Measurements from ENCODE around the gene MTOR. TPM values are rescaled to one million over a fixed set of nuclear protein-coding genes. Genes with fewer than 3 reads are reported as not detected.

MTOR gene
- total and polyA plus RNA-seq, 2 of the 8 experiments (the other 6 are each of a cell fraction or from before 2014, with no cell fraction given): 44.2 to 76.8 TPM

- H4K91ac ChIP-seq (replicated peaks; ENCODE audit: insufficient read length, low read length): no peak overlapping the region
- no peak overlapping the region for H2BK20ac ChIP-seq (ENCODE audit: low read length)
- TF ChIP-seq MAFK (IDR thresholded peaks at IDR 0.05; ENCODE audit: low read depth, low read length) (no peak), RBBP5 (IDR thresholded peaks at IDR 0.05; ENCODE audit: borderline replicate concordance, low read depth, low read length) (no peak), MAX (IDR thresholded peaks at IDR 0.05) (no peak), SUZ12 (IDR thresholded peaks at IDR 0.05; ENCODE audit: low read length) (no peak), TAF1 (IDR thresholded peaks at IDR 0.05; ENCODE audit: low read depth, low read length) (no peak)
Measured at GRCh38 chr1:11067716-11068599, 194.4 kb downstream of the MTOR start.

More at GRCh38 chr1:11067716-11068599, 194.4 kb downstream of the MTOR start:
- ChIA-PET CTCF (ENCODE audit: partially characterized antibody) (interaction anchor here (1.1 to 8.6 kb wide), 3 partner anchors 10 to 34 kb away, joined by 3 to 58 read pairs (median 46); no protein-coding TSS in a partner anchor), POLR2A (ENCODE audit: partially characterized antibody) (interaction anchor here (1.0 to 3.8 kb wide), 5 partner anchors 9 to 26 kb away, joined by 3 to 18 read pairs (median 4); no protein-coding TSS in a partner anchor)
- no peak overlapping the region for H2AFZ ChIP-seq (ENCODE audit: low read length)
- no peak overlapping the region for H3K14ac ChIP-seq (ENCODE audit: insufficient read length)
- no peak overlapping the region for H2BK5ac ChIP-seq (ENCODE audit: low read depth, low read length)
- DNase-seq (ENCODE audit: low read depth in 1 of 2, low spot score in 2 of 2) (no peak), FAIRE-seq (no peak)
- H3K79me1 ChIP-seq (ENCODE audit: low read depth, low read length): no peaks in the 10 kb centered on the region; the same call in 1 of the 2 replicates
- no peak overlapping the region for H3K4ac ChIP-seq (replicated peaks; ENCODE audit: insufficient read length, low read depth, low read length)
- no peaks in the 10 kb centered on the region for H3K23me2 ChIP-seq (ENCODE audit: low read depth, low read length)
- H2BK120ac ChIP-seq (replicated peaks; ENCODE audit: low read depth, low read length): no peak overlapping the region
- no peak overlapping the region for H3K4me3 ChIP-seq (ENCODE audit: extremely low read depth in 1 of 4, insufficient read depth in 2 of 4, low read depth in 3 of 4, low read length in 4 of 4)
- no peak overlapping the region for H2AK5ac ChIP-seq (ENCODE audit: low read depth, low read length)
- 94% methylated on average over 18 of the region's 18 CpGs; no CpG with 5 or more reads in 1 of the 2 experiments for WGBS, 2 experiments (ENCODE audit: extremely low coverage in 1 of 2, insufficient coverage in 1 of 2, insufficient read length in 1 of 2, insufficient replicate concordance in 2 of 2, low coverage in 1 of 2, low lambda C conversion rate in 2 of 2, missing lambda C conversion rate in 1 of 2)
- peaks cover 35 to 75% (median 68%) of the 10 kb centered on the region in 4 experiments for H3K36me3 ChIP-seq (ENCODE audit: control insufficient read depth in 2 of 4, insufficient read depth in 4 of 4, low read length in 3 of 4)
- no peak overlapping the region for H3K23ac ChIP-seq (ENCODE audit: insufficient read length)
- H4K20me1 ChIP-seq (replicated peaks in 1 of 2; ENCODE audit: control insufficient read depth in 1 of 2, insufficient read depth in 2 of 2, low read length in 2 of 2): peaks cover 0 to 10% of the 10 kb centered on the region in 2 experiments
- H3K79me2 ChIP-seq (ENCODE audit: control insufficient read depth in 1 of 2, insufficient read depth in 2 of 2, low read length in 2 of 2): no peaks in the 10 kb centered on the region
- no peak overlapping the region for H3K56ac ChIP-seq (replicated peaks; ENCODE audit: insufficient read length, low read depth, low read length)
- no peak overlapping the region for H2BK12ac ChIP-seq (ENCODE audit: low read depth, low read length)
- H3K9me3 ChIP-seq (ENCODE audit: insufficient read depth in 2 of 2, low read depth in 1 of 2, low read length in 1 of 2): no peaks in the 10 kb centered on the region
- H4K5ac ChIP-seq (ENCODE audit: insufficient read length, low read depth, low read length): no peak overlapping the region
- no peak overlapping the region for H3K18ac ChIP-seq (ENCODE audit: extremely low read depth, low read length)
- no peak overlapping the region for H3K4me2 ChIP-seq (ENCODE audit: insufficient read depth in 1 of 2, low read depth in 2 of 2, low read length in 2 of 2)
- no peaks in the 10 kb centered on the region for H3K4me1 ChIP-seq (replicated peaks in 1 of 4; ENCODE audit: control insufficient read depth in 3 of 4, insufficient read depth in 4 of 4, low read length in 3 of 4)
- H3K27ac ChIP-seq (ENCODE audit: low read depth, low read length): no peak overlapping the region
- H3K9ac ChIP-seq (replicated peaks in 1 of 4; ENCODE audit: extremely low read depth in 1 of 4, low read depth in 3 of 4, low read length in 3 of 4): no peak overlapping the region
- H4K8ac ChIP-seq (ENCODE audit: extremely low read depth, insufficient read depth, low read length): peak overlapping the region; percentile 78; the same call in 1 of the 2 replicates
- no peak overlapping the region for H2BK15ac ChIP-seq (ENCODE audit: low read length)
- H3K27me3 ChIP-seq (replicated peaks in 1 of 4; ENCODE audit: control insufficient read depth in 3 of 4, extremely low read depth in 1 of 4, insufficient read depth in 3 of 4, low read length in 3 of 4): no peaks in the 10 kb centered on the region; a peak in 1 of 7 replicates

Data from H1 (cell line).